Measurements from ENCODE around the gene TTC34.

The TTC34 gene

DNA sequence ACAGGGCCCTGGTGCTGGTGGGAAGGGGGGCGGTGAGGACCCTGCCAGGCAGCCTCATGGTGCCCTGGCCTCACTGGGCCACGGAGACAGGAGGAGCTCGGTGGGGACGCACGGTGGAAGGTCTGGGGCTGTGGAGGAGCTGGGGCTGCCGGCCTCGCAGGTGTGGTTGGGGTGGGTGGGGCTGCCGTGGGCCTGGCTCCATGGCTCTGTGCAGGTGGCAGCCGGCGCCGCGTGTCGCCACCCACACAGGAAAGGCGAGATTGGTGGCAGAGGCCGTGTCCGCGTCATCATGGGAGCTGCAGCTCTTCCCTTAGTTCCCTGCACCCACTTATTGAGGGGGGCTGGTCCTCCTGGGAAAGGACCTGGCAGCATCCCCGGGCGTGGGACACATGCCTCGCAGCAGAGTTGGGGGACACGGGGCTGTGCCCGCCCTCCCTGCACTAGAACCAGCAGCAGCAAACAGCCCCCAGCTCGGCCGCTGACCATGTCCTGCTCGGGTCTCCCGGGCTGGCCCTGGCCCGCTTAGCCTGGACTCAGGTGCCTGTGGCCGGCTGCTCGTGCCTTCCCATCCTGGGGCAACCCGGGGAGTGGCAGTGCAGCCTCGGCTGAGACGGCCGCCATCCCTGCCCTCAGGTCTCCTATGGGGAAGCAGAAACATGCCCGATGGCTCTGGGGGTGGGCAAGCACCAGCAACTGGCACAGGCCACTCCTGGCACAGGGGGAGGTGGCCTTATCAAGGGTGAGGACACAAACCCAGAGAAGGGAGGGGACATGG, 7.5 kb upstream of the TTC34 start:
- Histone ChIP-seq H3K4me3 (ENCODE audit: insufficient read depth, low read length, poor library complexity, severe bottlenecking) (no peak overlapping the region), H3K27ac (ENCODE audit: low read depth, low read length) (no peak overlapping the region), H4K20me1 (ENCODE audit: low read depth, low read length) (no peaks in the 10 kb centered on the region), H3K9me3 (ENCODE audit: insufficient read depth, low read length) (no peaks in the 10 kb centered on the region), H3K79me2 (ENCODE audit: insufficient read depth, low read length) (no peaks in the 10 kb centered on the region), H3F3A (ENCODE audit: insufficient read depth) (no peaks in the 10 kb centered on the region), H3K9ac (ENCODE audit: low read length) (no peak overlapping the region), H2AFZ (ENCODE audit: low read depth, low read length, severe bottlenecking) (no peak overlapping the region), H3K27me3 (ENCODE audit: low read length) (no peaks in the 10 kb centered on the region), H3K4me2 (ENCODE audit: low read depth, low read length, poor library complexity, severe bottlenecking) (no peak overlapping the region), H3K36me3 (ENCODE audit: low read length) (no peaks in the 10 kb centered on the region), H3K9me2 (replicated peaks; ENCODE audit: insufficient read depth, low read length) (no peaks in the 10 kb centered on the region)
- TF ChIP-seq, protein P1, sequence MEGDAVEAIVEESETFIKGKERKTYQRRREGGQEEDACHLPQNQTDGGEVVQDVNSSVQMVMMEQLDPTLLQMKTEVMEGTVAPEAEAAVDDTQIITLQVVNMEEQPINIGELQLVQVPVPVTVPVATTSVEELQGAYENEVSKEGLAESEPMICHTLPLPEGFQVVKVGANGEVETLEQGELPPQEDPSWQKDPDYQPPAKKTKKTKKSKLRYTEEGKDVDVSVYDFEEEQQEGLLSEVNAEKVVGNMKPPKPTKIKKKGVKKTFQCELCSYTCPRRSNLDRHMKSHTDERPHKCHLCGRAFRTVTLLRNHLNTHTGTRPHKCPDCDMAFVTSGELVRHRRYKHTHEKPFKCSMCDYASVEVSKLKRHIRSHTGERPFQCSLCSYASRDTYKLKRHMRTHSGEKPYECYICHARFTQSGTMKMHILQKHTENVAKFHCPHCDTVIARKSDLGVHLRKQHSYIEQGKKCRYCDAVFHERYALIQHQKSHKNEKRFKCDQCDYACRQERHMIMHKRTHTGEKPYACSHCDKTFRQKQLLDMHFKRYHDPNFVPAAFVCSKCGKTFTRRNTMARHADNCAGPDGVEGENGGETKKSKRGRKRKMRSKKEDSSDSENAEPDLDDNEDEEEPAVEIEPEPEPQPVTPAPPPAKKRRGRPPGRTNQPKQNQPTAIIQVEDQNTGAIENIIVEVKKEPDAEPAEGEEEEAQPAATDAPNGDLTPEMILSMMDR (IDR thresholded peaks at IDR 0.05; ENCODE audit: insufficient read depth, low read length, poor library complexity, severe bottlenecking), result no peak
- TF ChIP-seq EZH2phosphoT487 (conservative IDR thresholded peaks at IDR 0.05; ENCODE audit: low read length), result no peak

DNA sequence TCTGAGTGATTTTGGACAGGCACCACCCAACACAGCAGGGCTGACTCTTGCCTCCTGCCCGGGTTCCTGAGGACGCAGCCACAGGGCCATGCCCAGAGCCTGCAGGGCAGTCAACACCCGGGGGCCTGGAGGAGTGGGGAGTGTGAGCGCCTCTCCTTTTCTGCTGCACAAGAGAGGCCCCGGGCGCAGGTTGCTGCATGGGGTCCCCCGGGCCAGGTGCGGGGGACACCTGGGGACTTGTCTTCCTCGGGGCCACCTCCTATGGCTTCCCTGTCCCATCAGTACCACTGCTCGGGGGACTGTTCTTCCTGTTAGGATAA, 6.9 kb upstream of the TTC34 start:
- Histone ChIP-seq H3F3A (ENCODE audit: insufficient read depth) (no peaks in the 10 kb centered on the region), H3K27ac (ENCODE audit: low read depth, low read length) (no peak overlapping the region), H3K27me3 (ENCODE audit: low read length) (no peaks in the 10 kb centered on the region), H3K4me3 (ENCODE audit: insufficient read depth, low read length, poor library complexity, severe bottlenecking) (no peak overlapping the region), H3K9me2 (replicated peaks; ENCODE audit: insufficient read depth, low read length) (no peaks in the 10 kb centered on the region), H3K9ac (ENCODE audit: low read length) (no peak overlapping the region), H3K79me2 (ENCODE audit: insufficient read depth, low read length) (no peaks in the 10 kb centered on the region), H3K36me3 (ENCODE audit: low read length) (no peaks in the 10 kb centered on the region), H2AFZ (ENCODE audit: low read depth, low read length, severe bottlenecking) (no peak overlapping the region), H3K4me2 (ENCODE audit: low read depth, low read length, poor library complexity, severe bottlenecking) (no peak overlapping the region), H3K9me3 (ENCODE audit: insufficient read depth, low read length) (no peaks in the 10 kb centered on the region), H4K20me1 (ENCODE audit: low read depth, low read length) (no peaks in the 10 kb centered on the region)
- no peak for TF ChIP-seq EZH2phosphoT487 (conservative IDR thresholded peaks at IDR 0.05; ENCODE audit: low read length)
- TF ChIP-seq, protein P1 (IDR thresholded peaks at IDR 0.05; ENCODE audit: insufficient read depth, low read length, poor library complexity, severe bottlenecking), result no peak

DNA sequence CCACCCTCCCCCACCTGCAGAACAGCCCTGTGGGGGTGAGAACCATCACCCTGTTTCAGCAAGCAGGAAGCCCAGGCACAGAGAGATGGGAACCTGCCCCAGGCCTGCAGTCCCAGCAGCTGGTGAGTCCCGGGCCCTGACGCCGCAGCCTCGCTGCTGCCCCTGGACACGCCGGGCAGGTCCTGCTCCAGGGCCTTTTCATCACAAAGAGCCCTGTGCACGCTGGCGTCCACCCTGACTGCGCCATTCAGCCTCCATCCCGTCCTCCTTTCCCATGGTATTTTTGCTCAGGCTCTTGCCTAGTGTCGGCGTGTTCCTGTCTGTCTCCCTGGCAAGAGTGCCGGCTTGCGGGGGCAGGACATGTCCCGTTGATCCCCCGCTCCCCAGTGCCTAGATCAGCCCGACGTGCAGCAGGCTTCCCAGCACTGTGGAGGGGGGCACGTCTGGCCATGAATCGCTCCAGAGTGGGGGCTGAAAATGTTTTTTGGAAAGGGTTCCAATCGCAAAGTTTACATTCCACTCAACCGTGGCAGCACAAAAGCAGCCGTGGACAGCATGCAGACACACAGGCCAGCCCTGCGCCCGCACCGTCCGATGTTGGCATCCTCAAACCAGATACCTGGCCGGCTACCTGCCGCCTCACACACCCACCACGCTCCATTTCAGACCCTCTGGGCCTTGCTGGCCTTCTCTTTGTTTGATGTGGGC, 6.3 kb upstream of the TTC34 start:
- Histone ChIP-seq H4K20me1 (ENCODE audit: low read depth, low read length) (no peaks in the 10 kb centered on the region), H3K4me3 (ENCODE audit: insufficient read depth, low read length, poor library complexity, severe bottlenecking) (no peak overlapping the region), H2AFZ (ENCODE audit: low read depth, low read length, severe bottlenecking) (no peak overlapping the region), H3K9me3 (ENCODE audit: insufficient read depth, low read length) (no peaks in the 10 kb centered on the region), H3K27me3 (ENCODE audit: low read length) (no peaks in the 10 kb centered on the region), H3K36me3 (ENCODE audit: low read length) (no peaks in the 10 kb centered on the region), H3K9ac (ENCODE audit: low read length) (no peak overlapping the region), H3F3A (ENCODE audit: insufficient read depth) (no peaks in the 10 kb centered on the region), H3K79me2 (ENCODE audit: insufficient read depth, low read length) (no peaks in the 10 kb centered on the region), H3K9me2 (replicated peaks; ENCODE audit: insufficient read depth, low read length) (no peaks in the 10 kb centered on the region), H3K4me2 (ENCODE audit: low read depth, low read length, poor library complexity, severe bottlenecking) (no peak overlapping the region), H3K27ac (ENCODE audit: low read depth, low read length) (no peak overlapping the region)
- TF ChIP-seq EZH2phosphoT487 (conservative IDR thresholded peaks at IDR 0.05; ENCODE audit: low read length), result no peak
- TF ChIP-seq, protein P1 (IDR thresholded peaks at IDR 0.05; ENCODE audit: insufficient read depth, low read length, poor library complexity, severe bottlenecking), result no peak

All from SU-DHL-6 (cell line).